Activated B cell treated with CpG ODN at 0.5 μM for 24 hours (primary cell): ENCODE measurements around the gene MAN1A2. TPM values are rescaled to one million over a fixed set of nuclear protein-coding genes. Genes with fewer than 3 reads are reported as not detected.

Source experiments
- ATAC-seq: fragments of 200-7000 bp; cut with Tn5 transposase; one replicate; pipeline ENCODE4 v1.10.0; 2021; ENCODE audit warnings: low read depth, mild to moderate bottlenecking, moderate library complexity
- CTCF ChIA-PET: fragments of 350-600 bp; sonication (Branson Sonifier 250); formaldehyde crosslinking; loops from one replicate; lab custom pipeline; 2021; ENCODE audit warnings: antibody characterized with exemption; lab: Charles Lee
- POLR2A ChIA-PET: fragments of 350-600 bp; sonication (Branson Sonifier 250); formaldehyde crosslinking; loops from one replicate; lab custom pipeline; 2021; ENCODE audit warnings: antibody characterized with exemption; lab: Charles Lee
- DNase-seq: peaks from one replicate; pipeline ENCODE4 v3.0.0; 2022
- H3K27ac Mint-ChIP-seq: one replicate; pipeline ENCODE4 v1.8.0; 2020; ENCODE audit warnings: mixed read lengths
- H3K27me3 Mint-ChIP-seq: one replicate; pipeline ENCODE4 v1.8.0; 2021; ENCODE audit warnings: mixed read lengths
- H3K36me3 Mint-ChIP-seq: one replicate; pipeline ENCODE4 v1.8.0; 2021; ENCODE audit warnings: low read depth, mixed read lengths
- H3K4me1 Mint-ChIP-seq: one replicate; pipeline ENCODE4 v1.8.0; 2021; ENCODE audit warnings: mixed read lengths
- H3K4me3 Mint-ChIP-seq: one replicate; pipeline ENCODE4 v1.8.0; 2020; ENCODE audit warnings: mild to moderate bottlenecking, mixed read lengths
- H3K9me3 Mint-ChIP-seq: one replicate; pipeline ENCODE4 v1.8.0; 2020; ENCODE audit warnings: mixed read lengths
- intact Hi-C: fragments of 100-400 bp; cut with micrococcal nuclease; formaldehyde crosslinking; loops from one replicate; pipeline ENCODE4 v1.15.1; 2024
- total RNA-seq: library from RNA; stranded (reverse); gene quantifications from 2 replicates; pipeline ENCODE4 v1.2.3, GENCODE V29; 2022
- TF ChIP-seq, protein P1 (sequence below): fragments of 200-600 bp; IDR thresholded peaks from one replicate; pipeline ENCODE4 v1.8.0; 2022; ENCODE audit warnings: antibody characterized with exemption, mild to moderate bottlenecking

The MAN1A2 gene
- total RNA-seq, 1 donor from 2014 or later, result 46.0 TPM

DNA sequence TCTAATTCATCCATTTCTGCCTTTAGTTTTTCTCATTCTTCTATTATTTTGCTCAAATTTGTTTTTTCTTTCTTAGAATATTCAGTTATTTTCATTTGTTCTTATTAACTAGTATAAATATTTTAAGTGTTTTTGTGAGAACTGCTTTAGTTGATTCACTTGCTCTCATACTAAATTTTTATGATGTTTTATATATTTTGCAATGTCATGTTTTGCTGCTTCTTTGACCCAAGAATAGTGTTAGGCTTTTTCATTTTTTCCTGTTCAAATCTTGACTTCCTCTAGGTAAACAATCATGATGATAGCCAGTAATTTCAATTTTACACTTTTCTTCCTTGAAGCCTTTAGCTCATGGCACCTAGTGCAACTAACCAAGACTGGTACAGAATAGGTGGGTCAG lies 45.2 kb downstream of the MAN1A2 start:
- POLR2A ChIA-PET, result no interaction called here

DNA sequence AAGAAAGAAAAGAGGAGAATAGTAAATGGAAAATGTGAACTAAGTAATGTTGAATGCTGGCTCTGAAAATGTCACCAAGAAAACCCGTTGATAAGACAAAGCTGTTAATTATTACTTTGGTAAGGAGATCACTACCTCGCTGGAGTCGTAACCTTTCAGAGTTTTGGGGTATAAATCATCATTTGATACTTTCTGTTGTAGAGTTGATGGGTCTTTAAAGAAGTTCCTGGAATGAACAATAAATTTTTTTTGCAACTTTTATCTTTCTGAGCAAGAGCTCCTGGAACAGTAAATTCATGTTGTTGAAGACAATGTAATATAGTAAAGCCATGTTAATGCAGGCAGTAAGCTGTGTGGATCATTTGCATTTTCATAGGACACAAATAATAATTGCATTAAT lies 46.2 kb downstream of the MAN1A2 start:
- Mint-ChIP-seq H3K27me3 (no peaks in the 10 kb centered on the region), H3K4me1 (no peaks in the 10 kb centered on the region), H3K27ac (peak overlapping the region; percentile 6), H3K4me3 (no peak overlapping the region), H3K9me3 (no peaks in the 10 kb centered on the region), H3K36me3 (peaks cover 54% of the 10 kb centered on the region)
- TF ChIP-seq, protein P1, sequence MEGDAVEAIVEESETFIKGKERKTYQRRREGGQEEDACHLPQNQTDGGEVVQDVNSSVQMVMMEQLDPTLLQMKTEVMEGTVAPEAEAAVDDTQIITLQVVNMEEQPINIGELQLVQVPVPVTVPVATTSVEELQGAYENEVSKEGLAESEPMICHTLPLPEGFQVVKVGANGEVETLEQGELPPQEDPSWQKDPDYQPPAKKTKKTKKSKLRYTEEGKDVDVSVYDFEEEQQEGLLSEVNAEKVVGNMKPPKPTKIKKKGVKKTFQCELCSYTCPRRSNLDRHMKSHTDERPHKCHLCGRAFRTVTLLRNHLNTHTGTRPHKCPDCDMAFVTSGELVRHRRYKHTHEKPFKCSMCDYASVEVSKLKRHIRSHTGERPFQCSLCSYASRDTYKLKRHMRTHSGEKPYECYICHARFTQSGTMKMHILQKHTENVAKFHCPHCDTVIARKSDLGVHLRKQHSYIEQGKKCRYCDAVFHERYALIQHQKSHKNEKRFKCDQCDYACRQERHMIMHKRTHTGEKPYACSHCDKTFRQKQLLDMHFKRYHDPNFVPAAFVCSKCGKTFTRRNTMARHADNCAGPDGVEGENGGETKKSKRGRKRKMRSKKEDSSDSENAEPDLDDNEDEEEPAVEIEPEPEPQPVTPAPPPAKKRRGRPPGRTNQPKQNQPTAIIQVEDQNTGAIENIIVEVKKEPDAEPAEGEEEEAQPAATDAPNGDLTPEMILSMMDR, result no peak
- CTCF ChIA-PET, result no interaction called here
- DNase-seq (no peak), ATAC-seq (no peak)
- intact Hi-C loops, result no loop called here
- POLR2A ChIA-PET, result no interaction called here

More for the DNA sequence above, 45.2 kb downstream of the MAN1A2 start:
- no peaks in the 10 kb centered on the region for H3K9me3 Mint-ChIP-seq
- H3K36me3 Mint-ChIP-seq, result peaks cover 57% of the 10 kb centered on the region
- H3K4me1 Mint-ChIP-seq, result no peaks in the 10 kb centered on the region
- no peak overlapping the region for H3K4me3 Mint-ChIP-seq
- intact Hi-C loops, result no loop called here
- DNase-seq, result no peak
- no peak for ATAC-seq
- H3K27ac Mint-ChIP-seq, result no peak overlapping the region
- TF ChIP-seq, protein P1, result no peak
- no peaks in the 10 kb centered on the region for H3K27me3 Mint-ChIP-seq
- CTCF ChIA-PET, result no interaction called here

DNA sequence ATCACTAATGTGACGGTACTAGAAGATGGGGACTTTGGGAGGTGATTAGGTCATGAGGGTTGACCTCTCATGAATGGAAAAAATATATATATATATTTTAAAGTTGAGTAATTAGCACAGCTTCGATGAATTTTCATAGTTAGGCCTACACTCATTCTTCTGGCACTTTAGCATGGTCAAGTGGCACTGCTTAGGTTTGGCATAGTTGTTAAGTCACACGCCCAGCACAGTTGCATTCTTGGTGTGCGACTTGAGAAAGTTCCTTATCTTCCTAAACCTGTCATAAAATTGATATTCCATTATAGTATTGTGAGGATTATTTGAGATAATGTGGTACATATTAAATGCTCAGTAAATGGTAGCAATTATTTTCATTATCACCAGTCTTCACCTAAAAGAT lies 47.7 kb downstream of the MAN1A2 start:
- no peak overlapping the region for H3K27ac Mint-ChIP-seq
- H3K36me3 Mint-ChIP-seq, result peaks cover 54% of the 10 kb centered on the region
- no peaks in the 10 kb centered on the region for H3K27me3 Mint-ChIP-seq
- CTCF ChIA-PET, result no interaction called here
- no peaks in the 10 kb centered on the region for H3K9me3 Mint-ChIP-seq
- POLR2A ChIA-PET, result no interaction called here
- no peak overlapping the region for H3K4me3 Mint-ChIP-seq
- TF ChIP-seq, protein P1, result no peak
- no peak for DNase-seq
- intact Hi-C loops, result no loop called here
- no peak for ATAC-seq
- no peaks in the 10 kb centered on the region for H3K4me1 Mint-ChIP-seq

DNA sequence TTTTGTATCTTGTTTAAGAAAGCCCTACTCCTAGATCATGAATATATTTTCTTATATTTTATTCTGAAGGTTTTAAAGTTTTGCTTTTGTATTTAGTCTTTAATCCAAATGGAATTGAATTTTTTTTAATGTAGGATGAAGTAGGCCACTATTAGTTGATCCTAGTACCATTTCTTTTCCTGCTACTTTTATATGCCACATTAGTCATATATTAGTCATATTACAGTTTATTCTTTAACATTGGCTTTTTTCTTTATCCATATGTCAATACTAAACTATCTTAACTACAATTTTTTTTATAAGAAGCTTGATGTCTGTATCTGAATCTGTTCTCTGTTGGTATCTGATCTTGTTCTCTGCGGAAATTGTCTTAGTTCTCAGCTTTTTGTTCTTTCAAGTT lies 48.8 kb downstream of the MAN1A2 start:
- Mint-ChIP-seq H3K4me1 (no peaks in the 10 kb centered on the region), H3K4me3 (no peak overlapping the region), H3K27me3 (no peaks in the 10 kb centered on the region), H3K27ac (no peak overlapping the region), H3K9me3 (no peaks in the 10 kb centered on the region), H3K36me3 (peaks cover 60% of the 10 kb centered on the region)
- ATAC-seq, result no peak
- CTCF ChIA-PET, result no interaction called here
- no peak for DNase-seq
- POLR2A ChIA-PET, result no interaction called here
- intact Hi-C loops, result no loop called here
- TF ChIP-seq, protein P1, result no peak

DNA sequence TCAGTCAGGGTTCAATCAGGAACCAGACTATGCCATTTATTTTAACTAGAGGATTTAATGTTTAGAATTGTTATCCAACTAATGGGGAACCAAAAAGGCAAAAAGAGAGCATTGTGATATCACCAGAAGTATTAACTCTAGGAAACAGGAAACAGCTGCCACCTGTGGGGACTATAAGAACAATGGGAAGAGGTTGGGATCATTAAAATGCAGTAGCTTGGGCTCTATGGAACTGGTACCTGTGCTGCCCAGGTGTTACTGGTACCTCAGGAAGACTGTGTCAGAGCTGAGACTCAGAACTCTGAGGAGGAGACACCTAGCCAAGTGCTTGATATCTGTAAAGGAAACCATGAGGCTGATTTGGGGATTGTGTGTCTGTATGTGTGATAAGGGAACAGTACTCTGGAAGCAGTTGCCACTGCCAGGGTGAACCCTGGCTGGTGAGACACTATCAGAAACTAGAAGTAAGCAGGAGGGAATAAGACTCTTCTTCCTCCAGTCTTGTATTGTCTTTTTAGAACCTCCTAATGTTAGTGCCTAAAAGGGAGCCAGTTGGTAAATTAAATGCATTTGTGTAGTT lies 49.4 kb downstream of the MAN1A2 start:
- Mint-ChIP-seq H3K36me3 (peaks cover 62% of the 10 kb centered on the region), H3K9me3 (no peaks in the 10 kb centered on the region), H3K4me1 (no peaks in the 10 kb centered on the region), H3K4me3 (no peak overlapping the region), H3K27ac (no peak overlapping the region), H3K27me3 (no peaks in the 10 kb centered on the region)
- ChIA-PET CTCF (no interaction called here), POLR2A (no interaction called here)
- DNase-seq (no peak), ATAC-seq (no peak)
- intact Hi-C loops, result no loop called here
- TF ChIP-seq, protein P1, result no peak
